ENCODE data around the gene SLC7A11. TPM values are rescaled to one million over a fixed set of nuclear protein-coding genes. Genes with fewer than 3 reads are reported as not detected.

SLC7A11 gene
- total and polyA plus RNA-seq, 10 of the 15 experiments (the other 5 are each of a cell fraction or from before 2014, with no cell fraction given) = 1.6 to 9.8 (median 3.5) TPM

GRCh38 chr4:138188406-138189084 is 53.6 kb downstream of the SLC7A11 start:
- SMC1A ChIA-PET (ENCODE audit: uncharacterized antibody, unreplicated experiment) = interaction anchor here (0.6 to 6.4 kb wide), 14 partner anchors 11 to 332 kb away, joined by 3 to 71 read pairs (median 5); partner anchors contain the start of gene SLC7A11
- Histone ChIP-seq H3K4me3 (no peak overlapping the region), H3K9me3 (replicated peaks; ENCODE audit: control insufficient read depth, insufficient read depth, low read length) (no peaks in the 10 kb centered on the region), H3K36me3 (ENCODE audit: control insufficient read depth in 2 of 2, insufficient read depth in 2 of 2, low read length in 1 of 2) (no peaks in the 10 kb centered on the region), H3K9ac (ENCODE audit: control insufficient read depth, insufficient read depth, low read length) (no peak overlapping the region), H3K27me3 (replicated peaks in 1 of 2; ENCODE audit: control insufficient read depth in 2 of 2, insufficient read depth in 2 of 2, low read length in 1 of 2) (no peaks in the 10 kb centered on the region), H4K20me1 (ENCODE audit: control insufficient read depth, insufficient read depth) (no peaks in the 10 kb centered on the region), H2AFZ (ENCODE audit: control insufficient read depth, low read depth, low read length) (no peak overlapping the region), H3K79me2 (ENCODE audit: control insufficient read depth, insufficient read depth, low read length) (no peaks in the 10 kb centered on the region), H3K27ac (ENCODE audit: control insufficient read depth, insufficient read depth) (no peak overlapping the region), H3K4me1 (ENCODE audit: control insufficient read depth, insufficient read depth, low read length) (peaks cover 22% of the 10 kb centered on the region), H3K4me2 (ENCODE audit: control insufficient read depth, insufficient read depth) (no peak overlapping the region)
- 97% methylated on average over 5 of the region's 5 CpGs for WGBS (ENCODE audit: insufficient coverage, insufficient replicate concordance, low lambda C conversion rate, missing lambda C conversion rate)
- CTCF ChIA-PET = interaction anchor here (1.0 to 2.6 kb wide), 9 partner anchors 9 to 492 kb away, joined by 3 to 15 read pairs (median 4); no protein-coding TSS in a partner anchor
- intact Hi-C loops (cut with micrococcal nuclease; ENCODE audit: unreplicated experiment) = loop anchor here (5.0 to 10.0 kb wide), 2 partner anchors 76 to 386 kb away; no protein-coding TSS in a partner anchor
- no peak for TF ChIP-seq KAT2A (conservative IDR thresholded peaks at IDR 0.05; ENCODE audit: control insufficient read depth, low read depth, low read length)
- TF ChIP-seq ETV6 (conservative IDR thresholded peaks at IDR 0.05 in 1 of 2, IDR thresholded peaks at IDR 0.05 in 1 of 2; ENCODE audit: borderline replicate concordance in 1 of 2, low read depth in 1 of 2) = no peak
- no peak for TF ChIP-seq ZNF384 (IDR thresholded peaks at IDR 0.05; ENCODE audit: borderline replicate concordance, low read depth, low read length)
- no peak for TF ChIP-seq EGR1 (IDR thresholded peaks at IDR 0.05; ENCODE audit: borderline replicate concordance in 1 of 2, low read depth in 2 of 2, low read length in 2 of 2)
- no peak for TF ChIP-seq MXI1 (IDR thresholded peaks at IDR 0.05; ENCODE audit: low read depth, low read length)
- no peak for TF ChIP-seq NR2C1 (IDR thresholded peaks at IDR 0.05)
- TF ChIP-seq, protein P1, sequence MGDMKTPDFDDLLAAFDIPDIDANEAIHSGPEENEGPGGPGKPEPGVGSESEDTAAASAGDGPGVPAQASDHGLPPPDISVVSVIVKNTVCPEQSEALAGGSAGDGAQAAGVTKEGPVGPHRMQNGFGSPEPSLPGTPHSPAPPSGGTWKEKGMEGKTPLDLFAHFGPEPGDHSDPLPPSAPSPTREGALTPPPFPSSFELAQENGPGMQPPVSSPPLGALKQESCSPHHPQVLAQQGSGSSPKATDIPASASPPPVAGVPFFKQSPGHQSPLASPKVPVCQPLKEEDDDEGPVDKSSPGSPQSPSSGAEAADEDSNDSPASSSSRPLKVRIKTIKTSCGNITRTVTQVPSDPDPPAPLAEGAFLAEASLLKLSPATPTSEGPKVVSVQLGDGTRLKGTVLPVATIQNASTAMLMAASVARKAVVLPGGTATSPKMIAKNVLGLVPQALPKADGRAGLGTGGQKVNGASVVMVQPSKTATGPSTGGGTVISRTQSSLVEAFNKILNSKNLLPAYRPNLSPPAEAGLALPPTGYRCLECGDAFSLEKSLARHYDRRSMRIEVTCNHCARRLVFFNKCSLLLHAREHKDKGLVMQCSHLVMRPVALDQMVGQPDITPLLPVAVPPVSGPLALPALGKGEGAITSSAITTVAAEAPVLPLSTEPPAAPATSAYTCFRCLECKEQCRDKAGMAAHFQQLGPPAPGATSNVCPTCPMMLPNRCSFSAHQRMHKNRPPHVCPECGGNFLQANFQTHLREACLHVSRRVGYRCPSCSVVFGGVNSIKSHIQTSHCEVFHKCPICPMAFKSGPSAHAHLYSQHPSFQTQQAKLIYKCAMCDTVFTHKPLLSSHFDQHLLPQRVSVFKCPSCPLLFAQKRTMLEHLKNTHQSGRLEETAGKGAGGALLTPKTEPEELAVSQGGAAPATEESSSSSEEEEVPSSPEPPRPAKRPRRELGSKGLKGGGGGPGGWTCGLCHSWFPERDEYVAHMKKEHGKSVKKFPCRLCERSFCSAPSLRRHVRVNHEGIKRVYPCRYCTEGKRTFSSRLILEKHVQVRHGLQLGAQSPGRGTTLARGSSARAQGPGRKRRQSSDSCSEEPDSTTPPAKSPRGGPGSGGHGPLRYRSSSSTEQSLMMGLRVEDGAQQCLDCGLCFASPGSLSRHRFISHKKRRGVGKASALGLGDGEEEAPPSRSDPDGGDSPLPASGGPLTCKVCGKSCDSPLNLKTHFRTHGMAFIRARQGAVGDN (IDR thresholded peaks at IDR 0.05) = no peak
- TF ChIP-seq SRF (IDR thresholded peaks at IDR 0.05; ENCODE audit: low read depth in 2 of 2, low read length in 2 of 2) = no peak
- no peak for TF ChIP-seq NR2C2 (IDR thresholded peaks at IDR 0.05; ENCODE audit: borderline replicate concordance, control insufficient read depth, insufficient read length, low read depth)
- TF ChIP-seq, protein P2, sequence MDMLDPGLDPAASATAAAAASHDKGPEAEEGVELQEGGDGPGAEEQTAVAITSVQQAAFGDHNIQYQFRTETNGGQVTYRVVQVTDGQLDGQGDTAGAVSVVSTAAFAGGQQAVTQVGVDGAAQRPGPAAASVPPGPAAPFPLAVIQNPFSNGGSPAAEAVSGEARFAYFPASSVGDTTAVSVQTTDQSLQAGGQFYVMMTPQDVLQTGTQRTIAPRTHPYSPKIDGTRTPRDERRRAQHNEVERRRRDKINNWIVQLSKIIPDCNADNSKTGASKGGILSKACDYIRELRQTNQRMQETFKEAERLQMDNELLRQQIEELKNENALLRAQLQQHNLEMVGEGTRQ (IDR thresholded peaks at IDR 0.05; ENCODE audit: borderline replicate concordance, low read depth, low read length) = no peak
- TF ChIP-seq EED (IDR thresholded peaks at IDR 0.05; ENCODE audit: low read depth) = no peak
- no peak for TF ChIP-seq PAX8 (IDR thresholded peaks at IDR 0.05)
- POLR2A ChIA-PET = interaction anchor here (1.2 to 1.8 kb wide), 4 partner anchors 11 to 53 kb away, joined by 3 to 6 read pairs (median 4); partner anchors contain the start of gene SLC7A11
- RAD21 ChIA-PET (ENCODE audit: unreplicated experiment) = interaction anchor here (0.7 to 4.2 kb wide), 6 partner anchors 9 to 141 kb away, joined by 3 to 26 read pairs (median 6); partner anchors contain the start of gene SLC7A11
- DNase-seq (ENCODE audit: low read depth, low spot score) = no peak
- BruUV-seq (replicated peaks) = no TSS peak
- ATAC-seq = no peak
- FAIRE-seq = no peak
- in situ Hi-C loops (cut with MboI) = no loop called here
